Stimulated activated naive CD8-positive, alpha-beta T cell treated with anti-CD3 and anti-CD28 coated beads, Interleukin-15, Interleukin-2, amounts not matched to agents 100 ng/mL and 50 ng/mL, for 24 hours (primary cell): ENCODE results near the gene RAB6B.

Experiments
- H3K27ac Mint-ChIP-seq: one replicate; pipeline ENCODE4 v1.8.0; 2021; ENCODE audit warnings: mild to moderate bottlenecking, mixed read lengths
- H3K27me3 Mint-ChIP-seq: one replicate; pipeline ENCODE4 v1.8.0; 2021; ENCODE audit warnings: mixed read lengths
- H3K36me3 Mint-ChIP-seq: one replicate; pipeline ENCODE4 v1.8.0; 2021; ENCODE audit warnings: low read depth, mixed read lengths
- H3K4me1 Mint-ChIP-seq: one replicate; pipeline ENCODE4 v1.8.0; 2021; ENCODE audit warnings: low read depth, mixed read lengths
- H3K4me3 Mint-ChIP-seq: one replicate; pipeline ENCODE4 v1.8.0; 2021; ENCODE audit warnings: mild to moderate bottlenecking, mixed read lengths
- H3K9me3 Mint-ChIP-seq: one replicate; pipeline ENCODE4 v1.8.0; 2021; ENCODE audit warnings: mixed read lengths

The RAB6B gene

DNA sequence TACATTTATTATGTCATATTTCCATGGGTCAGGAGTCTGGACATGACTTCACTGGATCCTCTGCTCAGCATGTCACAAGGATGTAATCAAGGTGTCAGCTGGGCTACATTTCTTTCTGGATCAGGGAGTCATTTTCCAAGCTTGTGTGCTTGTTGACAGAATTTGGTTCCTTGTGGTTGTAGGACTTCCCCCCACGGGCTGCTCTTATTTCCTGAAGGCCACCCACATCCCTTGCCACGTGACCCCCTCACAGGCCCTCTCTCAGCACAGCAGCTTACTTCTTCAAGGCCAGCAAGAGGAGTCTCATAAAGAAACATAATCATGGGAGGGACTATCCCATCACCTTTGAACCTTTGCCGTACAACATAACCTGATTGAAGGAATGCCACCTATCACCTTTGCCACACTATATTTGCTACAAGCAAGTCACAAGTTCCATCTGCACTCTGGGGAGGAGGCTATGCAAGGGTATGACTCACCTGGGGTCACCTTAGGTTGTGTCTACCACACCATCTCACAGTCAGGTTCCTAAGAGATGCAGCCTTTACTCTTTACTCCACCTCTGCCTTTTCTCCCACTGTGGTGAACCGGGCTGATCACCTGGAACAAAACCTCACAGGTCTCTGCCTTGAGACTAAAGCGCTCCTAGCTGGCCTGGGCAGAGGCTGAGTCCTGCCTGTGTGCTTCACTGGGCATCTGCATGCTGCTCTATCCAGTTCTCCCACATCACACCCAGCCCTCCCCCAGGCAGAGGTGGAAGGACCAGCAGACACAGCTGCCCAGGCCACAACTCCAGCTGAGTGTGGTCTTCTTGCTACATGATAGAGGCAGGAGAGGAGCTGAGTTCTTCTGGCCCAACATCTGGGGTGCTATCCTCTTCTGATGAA is 13.5 kb downstream of the RAB6B start:
- Mint-ChIP-seq H3K27ac (peak overlapping the region; percentile 42), H3K36me3 (no peaks in the 10 kb centered on the region), H3K9me3 (peaks cover 13% of the 10 kb centered on the region), H3K4me1 (peaks cover 16% of the 10 kb centered on the region), H3K27me3 (no peaks in the 10 kb centered on the region), H3K4me3 (no peak overlapping the region)

DNA sequence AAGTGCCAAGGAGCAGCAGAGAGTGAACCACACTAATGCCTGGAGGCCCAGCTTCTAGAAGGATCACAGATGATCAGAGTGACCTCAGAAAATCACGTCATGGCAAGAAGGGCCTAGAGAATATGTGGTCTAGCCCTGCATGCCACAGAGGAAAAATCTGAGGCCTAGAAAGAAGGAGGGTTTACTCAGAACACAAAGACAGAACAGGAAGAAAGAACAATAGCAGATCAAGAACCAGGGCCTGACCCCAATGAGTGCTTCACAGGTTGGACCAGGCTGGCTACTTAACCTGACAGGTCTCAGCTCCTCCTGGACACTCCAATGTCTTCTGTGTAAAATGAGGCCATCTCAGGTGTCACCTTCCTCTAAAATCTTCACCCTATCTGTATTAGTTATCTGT is 14.2 kb downstream of the RAB6B start:
- H3K27me3 Mint-ChIP-seq = no peaks in the 10 kb centered on the region
- H3K4me1 Mint-ChIP-seq = peaks cover 16% of the 10 kb centered on the region
- no peak overlapping the region for H3K4me3 Mint-ChIP-seq
- no peaks in the 10 kb centered on the region for H3K36me3 Mint-ChIP-seq
- H3K9me3 Mint-ChIP-seq = peaks cover 13% of the 10 kb centered on the region
- peak overlapping the region; percentile 33 for H3K27ac Mint-ChIP-seq

DNA sequence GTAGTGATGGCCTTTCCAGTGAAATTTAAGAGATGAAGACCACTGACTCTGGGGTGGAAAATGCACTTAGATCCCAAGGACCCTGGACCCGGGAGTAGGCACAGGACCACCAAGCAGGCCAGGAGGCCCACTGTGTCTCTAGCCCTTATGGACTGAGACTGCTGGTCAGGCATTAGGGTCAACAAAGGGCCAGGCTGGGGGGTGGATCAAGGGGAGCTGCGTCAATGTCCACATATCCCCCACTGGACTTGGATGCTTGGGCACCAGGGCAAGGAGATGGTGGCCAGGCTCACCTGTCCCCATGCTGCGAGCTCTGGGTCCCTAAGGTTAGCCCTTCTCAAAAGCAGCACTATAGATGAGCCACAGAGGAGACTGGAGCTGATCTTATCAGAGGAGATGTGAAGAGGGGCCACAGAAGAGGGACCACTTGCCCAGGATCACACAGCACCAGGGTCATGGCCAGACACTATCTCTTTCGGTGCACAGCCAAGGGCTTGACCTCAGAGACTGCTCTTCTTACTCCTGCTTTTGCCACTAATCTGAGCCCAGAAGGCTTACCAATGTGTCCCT is 14.7 kb downstream of the RAB6B start:
- H3K4me3 Mint-ChIP-seq = no peak overlapping the region
- peaks cover 13% of the 10 kb centered on the region for H3K9me3 Mint-ChIP-seq
- no peak overlapping the region for H3K27ac Mint-ChIP-seq
- H3K4me1 Mint-ChIP-seq = peaks cover 16% of the 10 kb centered on the region
- no peaks in the 10 kb centered on the region for H3K36me3 Mint-ChIP-seq
- no peaks in the 10 kb centered on the region for H3K27me3 Mint-ChIP-seq

DNA sequence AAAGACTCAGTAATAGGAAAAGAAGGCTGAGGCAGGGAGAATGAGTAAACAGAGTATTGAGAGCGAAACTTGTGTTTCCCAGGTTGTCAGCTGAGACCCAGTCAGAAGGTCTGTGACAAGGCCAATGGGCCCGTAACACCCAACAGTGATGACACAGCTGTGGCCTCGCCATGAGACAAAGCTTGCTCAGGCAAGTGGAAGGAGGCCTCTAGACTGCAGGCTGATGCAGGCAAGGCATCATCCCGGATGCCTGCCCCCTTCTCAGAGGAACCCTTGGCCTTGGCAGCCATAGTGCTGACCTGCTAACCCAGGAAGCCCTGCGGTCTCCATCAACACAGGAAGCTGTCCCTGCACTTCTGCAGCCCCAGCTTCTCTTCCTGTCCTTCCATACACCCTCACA is 15.4 kb downstream of the RAB6B start:
- no peak overlapping the region for H3K27ac Mint-ChIP-seq

DNA sequence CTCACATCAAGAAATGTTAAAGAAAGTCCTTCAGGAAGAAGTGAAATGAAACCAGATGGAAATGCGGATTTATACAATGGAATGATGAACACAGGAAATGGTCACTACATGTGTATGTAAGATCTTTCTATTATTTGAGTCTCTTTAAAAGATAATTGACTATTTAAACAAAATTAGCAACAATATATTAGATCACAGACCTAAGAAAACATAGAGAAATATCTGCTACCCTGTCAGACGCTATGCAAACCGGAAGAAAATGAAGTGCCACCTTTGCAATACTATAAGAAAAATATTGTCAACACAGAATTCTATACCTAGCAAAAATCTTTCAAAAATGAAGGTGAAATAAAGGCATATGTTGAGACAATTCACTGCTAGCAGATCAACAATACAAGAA is 17.2 kb downstream of the RAB6B start:
- Mint-ChIP-seq H3K4me3 (no peak overlapping the region), H3K27ac (no peak overlapping the region), H3K9me3 (peaks cover 13% of the 10 kb centered on the region), H3K4me1 (peaks cover 16% of the 10 kb centered on the region), H3K27me3 (peaks cover 6% of the 10 kb centered on the region), H3K36me3 (no peaks in the 10 kb centered on the region)

More for the DNA sequence above, 15.4 kb downstream of the RAB6B start:
- no peak overlapping the region for H3K4me3 Mint-ChIP-seq
- no peaks in the 10 kb centered on the region for H3K36me3 Mint-ChIP-seq
- H3K9me3 Mint-ChIP-seq = peaks cover 13% of the 10 kb centered on the region
- H3K27me3 Mint-ChIP-seq = no peaks in the 10 kb centered on the region
- H3K4me1 Mint-ChIP-seq = peaks cover 16% of the 10 kb centered on the region

DNA sequence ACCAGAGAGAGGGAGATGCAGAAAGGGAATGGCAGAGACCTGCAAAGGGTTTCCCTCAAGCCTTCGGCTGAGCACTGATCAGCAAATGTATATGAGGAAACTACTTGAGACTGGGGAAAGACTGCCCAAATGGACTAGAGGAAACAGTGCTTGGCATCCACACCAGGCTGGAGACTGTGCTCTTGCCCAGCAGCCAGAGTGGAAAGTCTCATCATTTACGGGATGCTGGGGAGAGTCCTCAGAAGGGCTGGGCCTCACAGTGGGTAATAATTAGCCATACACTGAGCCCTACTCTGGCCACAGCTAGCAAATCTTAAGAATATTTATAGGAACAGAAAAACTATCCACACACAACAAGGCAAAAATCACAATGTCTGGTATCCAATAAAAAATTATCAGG is 18.5 kb downstream of the RAB6B start:
- Mint-ChIP-seq H3K4me3 (no peak overlapping the region), H3K36me3 (no peaks in the 10 kb centered on the region), H3K4me1 (peaks cover 10% of the 10 kb centered on the region), H3K27me3 (peaks cover 6% of the 10 kb centered on the region), H3K27ac (no peak overlapping the region), H3K9me3 (peaks cover 13% of the 10 kb centered on the region)

DNA sequence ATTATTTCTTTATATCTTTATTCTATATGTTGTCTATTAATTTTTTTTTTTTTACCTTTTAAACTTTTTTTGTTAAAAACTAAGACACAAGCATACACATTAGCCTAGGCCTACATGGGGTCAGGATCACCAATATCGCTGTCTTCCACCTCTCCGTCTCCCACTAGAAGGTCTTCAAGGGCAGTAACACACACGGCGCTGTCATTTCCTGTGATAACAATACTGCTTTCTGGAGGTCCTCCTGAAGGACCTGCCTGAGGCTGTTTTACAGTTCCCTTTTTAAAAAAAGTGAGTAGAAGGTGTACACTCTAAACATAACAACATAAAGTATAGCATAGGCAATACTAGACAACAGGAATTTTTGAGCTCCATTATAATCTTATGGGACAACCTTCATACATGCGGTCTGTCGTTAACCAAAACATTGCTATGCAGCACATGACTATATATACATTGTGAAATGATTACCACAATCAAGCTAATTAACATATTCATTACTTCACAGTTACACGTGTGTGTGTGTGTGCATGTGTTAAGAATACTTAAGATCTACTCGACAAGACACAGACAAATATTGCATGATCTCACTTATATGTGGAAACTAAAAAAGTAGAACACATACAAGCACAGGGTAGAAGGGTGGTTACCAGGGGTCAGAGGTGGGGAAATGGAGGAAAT is 20.8 kb downstream of the RAB6B start:
- Mint-ChIP-seq H3K4me1 (no peaks in the 10 kb centered on the region), H3K27me3 (peaks cover 9% of the 10 kb centered on the region), H3K4me3 (no peak overlapping the region), H3K36me3 (no peaks in the 10 kb centered on the region), H3K27ac (no peak overlapping the region), H3K9me3 (peaks cover 10% of the 10 kb centered on the region)

DNA sequence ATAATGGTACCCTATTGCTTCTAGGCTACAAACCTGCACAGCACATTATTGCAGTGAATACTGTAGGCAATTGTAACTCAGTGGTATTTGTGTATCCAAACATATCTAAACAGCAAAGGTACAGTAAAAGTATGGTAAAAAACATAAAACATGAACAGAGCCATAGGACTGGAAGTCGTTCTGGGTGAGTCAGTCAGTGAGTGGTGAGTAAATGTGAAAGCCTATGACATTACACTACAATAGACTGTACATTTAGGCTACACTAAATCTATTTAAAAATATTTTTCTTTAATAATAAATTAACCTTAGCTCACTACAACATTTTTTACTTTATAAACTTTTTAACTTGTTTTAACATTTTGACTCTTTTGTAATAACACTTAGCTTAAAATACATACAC is 21.3 kb downstream of the RAB6B start:
- Mint-ChIP-seq H3K4me3 (no peak overlapping the region), H3K27ac (no peak overlapping the region), H3K9me3 (peaks cover 8% of the 10 kb centered on the region), H3K36me3 (no peaks in the 10 kb centered on the region), H3K27me3 (peaks cover 9% of the 10 kb centered on the region), H3K4me1 (no peaks in the 10 kb centered on the region)

DNA sequence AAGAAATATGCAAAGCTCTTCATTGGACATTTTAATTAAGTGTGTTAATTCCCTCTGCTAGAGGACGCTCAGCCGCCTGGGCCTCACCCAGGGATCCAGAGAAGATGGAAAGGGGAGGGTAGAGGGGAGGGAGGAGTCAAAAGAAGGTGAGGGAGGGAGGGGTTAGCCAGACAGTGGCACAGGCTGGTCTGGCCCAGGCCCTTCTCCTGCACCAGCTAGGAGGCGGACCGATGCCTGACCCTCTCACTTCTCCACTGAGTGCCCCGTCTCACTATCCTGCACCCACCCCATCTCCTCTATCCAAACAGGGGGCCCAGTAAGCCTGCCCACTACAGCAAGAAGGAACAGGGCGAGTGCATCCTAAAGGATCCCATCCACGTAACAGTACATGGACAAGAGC is 22.9 kb downstream of the RAB6B start:
- H3K27ac Mint-ChIP-seq = no peak overlapping the region
- peaks cover 16% of the 10 kb centered on the region for H3K27me3 Mint-ChIP-seq
- no peak overlapping the region for H3K4me3 Mint-ChIP-seq
- no peaks in the 10 kb centered on the region for H3K4me1 Mint-ChIP-seq
- H3K9me3 Mint-ChIP-seq = peaks cover 6% of the 10 kb centered on the region
- no peaks in the 10 kb centered on the region for H3K36me3 Mint-ChIP-seq

DNA sequence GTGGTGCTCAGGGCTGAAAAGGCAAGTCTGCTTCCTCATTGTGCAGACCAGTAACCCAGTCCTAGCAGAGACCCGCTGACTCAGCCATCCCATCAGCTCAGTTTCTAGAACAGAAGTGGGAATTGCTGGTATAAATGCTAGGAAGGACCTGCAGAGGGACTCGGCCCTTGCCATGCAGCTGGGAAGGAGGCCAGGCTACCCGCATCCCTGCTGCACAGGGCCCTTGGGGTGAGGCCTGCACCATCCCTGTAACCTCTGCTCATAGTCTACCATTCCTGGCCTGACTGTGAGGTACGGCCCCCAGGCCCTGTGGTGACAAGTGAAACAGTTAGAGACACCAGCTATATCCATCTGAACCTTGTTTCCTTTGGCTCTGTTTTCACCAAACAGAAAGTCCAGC is 23.5 kb downstream of the RAB6B start:
- Mint-ChIP-seq H3K9me3 (no peaks in the 10 kb centered on the region), H3K36me3 (no peaks in the 10 kb centered on the region), H3K27me3 (peaks cover 16% of the 10 kb centered on the region), H3K4me1 (no peaks in the 10 kb centered on the region), H3K27ac (no peak overlapping the region), H3K4me3 (no peak overlapping the region)

DNA sequence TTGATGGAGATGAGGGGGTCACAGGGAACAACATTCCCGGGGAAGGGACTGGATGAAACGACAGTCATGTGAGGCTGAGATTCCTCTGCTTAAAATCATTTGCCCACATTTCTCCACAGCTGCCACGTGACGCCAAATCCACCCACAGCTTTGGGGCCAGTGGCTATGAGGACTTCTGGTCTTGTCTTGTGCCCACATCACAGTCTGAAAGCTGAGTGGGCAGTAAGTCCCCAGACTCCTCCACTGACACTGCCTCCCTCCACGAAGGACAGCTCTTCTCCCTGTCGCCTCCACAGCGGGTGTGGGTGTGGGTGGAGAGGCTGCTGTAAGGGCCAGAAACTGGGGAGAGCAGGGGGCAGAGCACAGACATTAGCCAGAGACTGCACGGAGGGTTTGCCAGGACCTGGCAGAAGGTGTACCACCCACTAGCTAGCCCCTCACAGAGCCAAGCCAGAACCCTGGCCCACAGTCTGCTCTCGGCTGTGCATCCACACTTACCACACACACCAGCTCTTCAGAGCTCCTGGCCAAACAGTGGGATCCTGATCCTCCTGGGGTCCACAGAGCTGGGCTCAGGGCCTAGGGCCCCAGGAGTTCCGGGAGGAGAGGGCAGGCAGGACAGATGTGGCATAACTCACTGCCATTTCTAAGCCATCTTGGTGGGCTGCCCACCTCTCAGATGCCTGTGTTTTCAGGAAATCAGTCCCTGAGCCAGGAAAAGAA is 24.2 kb downstream of the RAB6B start:
- Mint-ChIP-seq H3K4me1 (no peaks in the 10 kb centered on the region), H3K36me3 (no peaks in the 10 kb centered on the region), H3K9me3 (no peaks in the 10 kb centered on the region), H3K27me3 (peaks cover 16% of the 10 kb centered on the region), H3K4me3 (no peak overlapping the region), H3K27ac (no peak overlapping the region)

DNA sequence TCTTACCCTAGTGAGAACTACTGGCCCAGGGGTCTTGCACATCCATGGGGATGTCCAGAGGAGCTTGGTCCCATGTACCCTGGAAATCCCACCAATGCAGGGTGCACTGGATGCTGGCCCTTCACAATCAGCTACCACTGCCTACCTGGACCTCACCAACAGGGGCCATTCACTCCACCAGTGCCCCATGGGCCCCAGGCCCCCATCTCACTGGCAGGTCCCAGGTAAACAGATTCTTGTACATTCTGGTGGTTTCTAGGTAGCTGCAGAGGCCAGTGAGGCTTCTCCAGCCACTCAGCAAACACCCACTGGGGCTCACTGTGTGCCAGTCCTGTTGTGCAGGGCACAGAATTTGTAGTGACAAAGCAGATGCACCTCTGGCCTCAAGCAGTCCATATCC is 24.9 kb downstream of the RAB6B start:
- Mint-ChIP-seq H3K27me3 (peaks cover 16% of the 10 kb centered on the region), H3K9me3 (no peaks in the 10 kb centered on the region), H3K27ac (no peak overlapping the region), H3K36me3 (no peaks in the 10 kb centered on the region), H3K4me3 (no peak overlapping the region), H3K4me1 (no peaks in the 10 kb centered on the region)

DNA sequence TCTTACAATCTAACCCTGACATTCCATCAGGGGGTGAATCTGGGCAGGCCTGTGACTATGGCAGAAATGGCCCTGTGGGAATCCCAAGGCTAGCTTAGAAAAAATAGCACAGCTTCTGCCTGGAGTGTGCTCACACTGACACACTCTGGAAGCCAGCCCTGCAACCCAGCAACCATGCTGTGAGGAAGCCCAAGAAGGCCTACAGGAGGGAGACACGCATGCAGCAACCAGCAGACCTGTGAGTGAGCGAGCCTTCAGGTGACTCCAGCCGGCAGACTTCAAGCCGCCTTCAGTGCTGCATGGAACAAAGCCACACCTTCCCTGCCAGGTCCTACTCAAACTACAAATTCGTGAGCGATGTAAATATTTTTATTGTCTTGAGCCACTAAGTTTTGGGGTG is 26.1 kb downstream of the RAB6B start:
- H3K4me1 Mint-ChIP-seq = no peaks in the 10 kb centered on the region
- no peak overlapping the region for H3K27ac Mint-ChIP-seq
- H3K9me3 Mint-ChIP-seq = no peaks in the 10 kb centered on the region
- peaks cover 16% of the 10 kb centered on the region for H3K27me3 Mint-ChIP-seq
- H3K4me3 Mint-ChIP-seq = no peak overlapping the region
- H3K36me3 Mint-ChIP-seq = no peaks in the 10 kb centered on the region

DNA sequence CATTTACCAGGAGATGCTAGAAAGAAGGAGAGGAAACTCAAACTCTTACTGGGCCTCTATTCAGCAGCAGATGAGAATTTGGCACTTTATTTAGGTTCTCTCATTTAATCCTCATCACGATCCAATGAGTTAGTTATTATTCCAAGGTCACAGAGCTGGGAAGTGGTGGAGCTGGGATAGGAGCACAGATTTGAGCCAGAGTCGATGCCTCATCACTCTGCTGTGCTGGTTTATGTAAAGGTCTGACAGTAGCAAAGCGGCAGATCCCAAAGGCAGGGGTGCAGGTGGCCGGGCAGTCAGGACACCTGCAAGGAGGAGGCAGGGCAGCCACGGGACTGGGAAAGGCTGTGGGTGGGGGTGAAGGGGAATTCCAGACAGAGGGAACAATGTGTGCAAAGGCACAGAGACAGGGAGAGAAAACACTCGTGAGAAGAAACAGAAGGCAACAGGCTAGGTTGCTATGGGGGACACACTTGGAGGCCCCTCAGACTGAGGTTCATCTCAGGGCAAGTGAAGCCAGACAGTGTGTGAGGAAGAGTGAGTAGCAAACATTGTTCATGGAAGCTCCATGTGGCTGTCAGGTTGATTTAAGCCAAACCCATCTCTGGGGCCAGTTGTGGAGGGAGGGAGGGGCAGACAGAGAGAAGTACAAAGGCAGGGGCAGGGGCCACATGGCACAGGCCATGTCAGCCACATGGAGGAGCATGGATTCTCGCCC is 26.8 kb downstream of the RAB6B start:
- H3K36me3 Mint-ChIP-seq = no peaks in the 10 kb centered on the region
- H3K9me3 Mint-ChIP-seq = no peaks in the 10 kb centered on the region
- H3K4me3 Mint-ChIP-seq = no peak overlapping the region
- no peaks in the 10 kb centered on the region for H3K4me1 Mint-ChIP-seq
- H3K27me3 Mint-ChIP-seq = peaks cover 13% of the 10 kb centered on the region
- no peak overlapping the region for H3K27ac Mint-ChIP-seq
